ENCODE results near the gene SLC37A3.
"Not testable (repeated sequence)": the region's sequence is repeated elsewhere in the genome, so short reads cannot be mapped to it uniquely, and the experiment has no call there.

SLC37A3 gene

DNA sequence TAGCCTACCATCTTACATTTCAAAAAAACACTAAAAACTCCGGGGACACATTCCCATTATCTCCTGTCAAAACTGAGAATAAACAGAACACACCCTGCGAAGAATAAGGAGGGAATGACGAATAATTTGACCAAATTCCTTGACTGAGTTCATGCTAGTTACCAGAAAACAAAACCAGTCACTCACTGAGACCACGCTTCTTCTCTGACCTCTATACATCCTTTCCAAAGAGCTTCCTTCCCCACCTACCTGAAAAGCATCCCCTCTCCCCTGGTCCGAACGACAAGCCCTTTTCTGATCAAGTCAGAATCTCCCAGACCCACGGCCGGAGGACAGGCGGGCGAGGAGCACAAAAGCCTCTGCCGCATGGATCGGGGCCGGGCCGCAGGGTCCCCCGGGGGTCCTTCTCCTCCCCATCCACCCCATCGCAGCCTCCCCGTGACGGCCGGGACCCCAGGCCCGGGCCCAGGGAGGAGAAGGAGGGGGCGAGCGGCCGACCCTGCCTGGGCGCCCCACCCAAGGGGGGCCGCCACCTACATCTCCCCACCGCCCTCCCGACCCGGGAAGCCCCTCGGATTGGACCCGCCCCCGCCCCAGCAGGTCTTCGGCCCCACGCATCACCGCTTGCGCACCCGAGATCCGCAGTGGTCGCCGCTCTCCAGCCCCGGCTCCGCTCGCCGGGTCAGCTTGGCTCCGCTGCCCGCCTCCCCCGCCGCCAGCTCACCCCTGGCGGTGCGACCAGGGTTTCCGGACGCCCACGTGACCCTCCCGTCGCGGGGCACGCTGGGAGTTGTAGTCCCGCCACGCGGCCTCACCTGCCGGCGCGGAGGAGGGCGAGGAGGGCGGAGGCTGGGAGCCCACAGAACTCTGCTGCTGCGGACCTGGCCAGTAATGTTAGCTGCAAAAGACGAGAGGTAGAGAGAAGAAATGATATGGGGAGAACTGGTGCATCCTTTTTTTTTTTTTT, at the start of gene SLC37A3:
Gene SLC37A3 (minus strand): TSS at position 747 of the 967 bp plus-strand sequence. CDS start 16,004 bp downstream, outside the sequence.
- peak; percentile 69 to 86 (median 80) for DNase-seq (ENCODE audit: low read depth in 4 of 4, low spot score in 1 of 4)

- DNase-seq (ENCODE audit: low read depth in 4 of 4, low spot score in 1 of 4), result no peak
Observed at GRCh38 chr7:140447841-140448240, 49.5 kb upstream of the SLC37A3 start.

- DNase-seq (ENCODE audit: low read depth in 4 of 4, low spot score in 1 of 4), result no peak
Observed at GRCh38 chr7:140446467-140446866, 48.1 kb upstream of the SLC37A3 start.

- no peak for DNase-seq (ENCODE audit: low read depth in 4 of 4, low spot score in 1 of 4)
Observed at GRCh38 chr7:140441519-140441918, 43.2 kb upstream of the SLC37A3 start.

GRCh38 chr7:140440593-140440992, 42.3 kb upstream of the SLC37A3 start:
- DNase-seq (ENCODE audit: low read depth in 4 of 4, low spot score in 1 of 4), result no peak

DNA sequence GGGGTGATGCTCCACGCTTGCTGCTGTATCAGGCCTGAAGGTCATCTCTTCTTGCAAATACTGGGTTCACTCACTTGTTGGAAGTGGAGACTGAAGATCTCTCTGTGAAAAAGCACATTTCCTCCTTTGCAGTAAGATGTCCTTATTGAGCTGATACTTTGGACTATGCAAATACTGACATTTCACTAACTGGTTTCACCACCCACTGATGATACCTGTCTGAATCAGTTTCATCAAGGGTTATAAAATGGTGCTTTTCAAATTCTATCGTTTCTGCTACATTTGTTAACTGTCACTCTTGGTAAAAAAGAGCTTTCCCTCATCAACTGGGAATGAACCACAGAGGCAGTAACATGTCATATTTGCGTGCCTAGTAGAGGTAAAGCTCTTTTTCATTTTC, 41.0 kb upstream of the SLC37A3 start:
- no peak for DNase-seq (ENCODE audit: low read depth in 4 of 4, low spot score in 1 of 4)

GRCh38 chr7:140435252-140435895, 37.0 kb upstream of the SLC37A3 start:
- no peak for DNase-seq (ENCODE audit: low read depth in 4 of 4, low spot score in 1 of 4)

DNA sequence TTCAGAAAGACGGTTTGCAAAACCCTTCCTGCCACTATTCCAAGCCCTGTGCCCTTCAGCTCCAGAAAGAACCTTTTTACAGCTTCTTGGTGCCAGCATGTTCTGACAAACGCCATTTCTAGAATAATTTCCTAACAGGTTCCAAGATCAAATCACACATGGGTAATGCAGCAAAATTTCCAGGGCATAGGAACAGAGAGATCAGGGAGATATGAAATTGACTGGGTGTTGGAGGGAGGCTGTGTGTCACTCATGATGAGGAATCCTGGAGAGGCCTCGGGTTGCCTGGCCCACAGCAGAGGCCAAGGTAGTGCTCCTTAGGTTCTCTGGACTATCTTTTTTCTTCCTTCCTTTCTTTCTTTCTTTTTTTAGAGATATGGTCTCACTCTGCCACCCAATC, 35.1 kb upstream of the SLC37A3 start:
- no peak for DNase-seq (ENCODE audit: low read depth in 4 of 4, low spot score in 1 of 4)

DNA sequence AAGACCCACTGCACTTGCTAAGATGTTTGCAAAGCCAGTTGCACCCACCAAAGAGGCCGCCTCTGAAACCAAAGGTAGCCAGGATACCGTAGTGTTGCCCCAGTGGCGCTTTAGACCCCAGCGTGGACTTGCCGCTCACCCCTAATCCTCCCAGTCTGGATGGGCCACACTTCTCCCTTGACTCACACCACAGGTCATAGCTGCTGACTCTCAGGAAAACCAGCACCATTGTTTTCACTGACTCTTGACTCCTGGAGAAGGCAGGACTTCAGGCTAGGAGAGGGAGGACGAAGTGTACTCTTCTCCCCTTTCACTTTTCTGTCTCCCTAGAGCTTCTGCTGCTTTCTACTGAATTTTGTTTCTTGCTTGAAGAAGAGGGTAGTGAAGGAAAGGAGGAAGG, 27.8 kb upstream of the SLC37A3 start:
- DNase-seq (ENCODE audit: low read depth in 4 of 4, low spot score in 1 of 4), result no peak

DNA sequence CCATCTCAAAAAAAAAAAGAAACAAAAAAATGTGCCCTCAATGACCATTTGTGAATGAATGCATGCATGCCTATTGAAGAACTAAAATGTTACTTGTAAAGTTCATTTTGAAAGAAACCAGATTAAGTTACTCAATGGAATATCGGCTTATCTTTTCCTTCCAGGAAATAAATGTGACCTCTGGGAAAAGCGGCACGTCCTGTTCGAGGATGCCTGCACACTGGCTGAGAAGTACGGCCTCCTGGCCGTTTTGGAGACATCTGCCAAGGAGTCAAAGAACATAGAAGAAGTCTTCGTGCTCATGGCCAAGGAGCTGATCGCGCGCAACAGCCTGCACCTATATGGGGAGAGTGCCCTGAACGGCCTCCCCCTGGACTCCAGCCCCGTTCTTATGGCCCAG, 27.4 kb upstream of the SLC37A3 start:
- DNase-seq (ENCODE audit: low read depth in 4 of 4, low spot score in 1 of 4), result no peak

DNA sequence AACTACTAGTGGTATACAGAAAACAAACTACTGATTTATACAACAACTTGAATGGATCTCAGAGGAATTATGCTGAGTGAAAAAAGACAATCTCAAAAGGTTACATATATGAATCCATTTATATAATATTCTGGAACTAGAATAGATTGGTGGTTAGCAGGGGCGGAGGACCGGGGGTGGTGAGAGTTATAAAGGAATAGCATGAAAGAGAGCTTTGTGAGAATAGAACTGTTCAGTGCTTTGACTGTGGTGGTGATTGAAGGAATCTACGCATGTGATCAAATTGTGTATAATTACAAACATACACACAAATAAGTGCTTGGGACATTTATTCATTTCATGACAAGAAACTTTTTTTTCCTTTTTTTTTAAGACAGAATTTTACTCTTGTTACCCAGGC, 25.2 kb upstream of the SLC37A3 start:
- no peak for DNase-seq (ENCODE audit: low read depth in 4 of 4, low spot score in 1 of 4)

DNA sequence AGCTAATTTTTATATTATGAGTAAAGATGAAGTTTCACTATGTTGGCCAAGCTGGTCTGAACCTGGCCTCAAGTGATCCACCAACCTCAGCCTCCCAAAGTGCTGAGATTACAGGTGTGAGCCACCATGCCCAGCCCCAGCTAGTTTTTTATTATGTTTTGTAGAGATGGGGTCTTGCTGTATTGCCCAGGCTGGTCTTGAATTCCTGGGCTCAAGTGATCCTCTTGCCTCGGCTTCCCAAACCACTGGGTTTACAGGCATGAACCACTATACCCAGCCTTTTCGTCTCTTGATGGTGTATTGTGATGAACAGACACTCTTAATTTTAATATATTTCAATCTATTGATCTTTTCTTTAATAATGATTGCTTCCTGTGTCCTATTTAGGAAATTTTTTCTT, 23.2 kb upstream of the SLC37A3 start:
- no peak for DNase-seq (ENCODE audit: low read depth in 4 of 4, low spot score in 1 of 4)

DNA sequence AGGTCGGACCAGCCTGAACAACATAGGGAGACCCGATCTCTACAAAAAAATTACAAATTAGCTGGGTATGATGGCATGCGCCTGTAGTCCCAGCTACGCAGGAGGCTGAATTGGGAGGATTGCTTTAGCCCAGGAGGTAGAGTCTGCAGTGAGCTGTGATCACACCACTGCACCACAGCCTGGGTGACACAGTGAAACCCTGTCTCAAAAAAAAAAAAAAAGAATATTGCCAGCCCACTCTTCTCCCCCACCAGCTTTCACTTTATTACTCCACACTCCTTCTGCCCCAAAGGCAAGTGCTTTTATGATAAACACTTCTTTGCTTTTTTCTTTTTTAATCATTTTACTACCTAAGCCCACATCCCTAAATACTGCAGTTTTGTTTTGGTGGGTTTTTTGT, 20.3 kb upstream of the SLC37A3 start:
- DNase-seq (ENCODE audit: low read depth in 4 of 4, low spot score in 1 of 4), result no peak

DNA sequence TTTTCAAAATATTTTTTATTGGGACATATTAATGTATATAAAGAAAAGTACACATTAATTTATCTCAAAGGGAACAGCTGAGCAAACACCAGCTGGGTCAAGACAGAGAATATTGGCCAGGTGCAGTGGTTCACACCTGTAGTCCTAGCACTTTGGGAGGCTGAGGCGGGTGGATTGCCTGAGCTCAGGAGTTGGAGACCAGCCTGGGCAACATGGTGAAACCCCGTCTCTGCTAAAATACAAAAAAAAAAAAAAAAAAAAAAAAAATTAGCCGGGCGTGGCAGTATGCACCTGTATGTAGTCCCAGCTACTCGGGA, 19.8 kb upstream of the SLC37A3 start:
- not testable (repeated sequence) for DNase-seq (ENCODE audit: low read depth in 4 of 4, low spot score in 1 of 4)

- DNase-seq (ENCODE audit: low read depth in 4 of 4, low spot score in 1 of 4), result no peak
Observed at GRCh38 chr7:140417456-140418155, 19.3 kb upstream of the SLC37A3 start.

- DNase-seq (ENCODE audit: low read depth in 4 of 4, low spot score in 1 of 4), result no peak
Observed at GRCh38 chr7:140416560-140416959, 18.2 kb upstream of the SLC37A3 start.

GRCh38 chr7:140415816-140416215, 17.5 kb upstream of the SLC37A3 start:
- not testable (repeated sequence) for DNase-seq (ENCODE audit: low read depth in 4 of 4, low spot score in 1 of 4)

- no peak for DNase-seq (ENCODE audit: low read depth in 4 of 4, low spot score in 1 of 4)
Observed at GRCh38 chr7:140415361-140415760, 17.0 kb upstream of the SLC37A3 start.

GRCh38 chr7:140404565-140405065, 6.3 kb upstream of the SLC37A3 start:
- DNase-seq (ENCODE audit: low read depth in 4 of 4, low spot score in 1 of 4), result no peak

GRCh38 chr7:140403878-140404564, 5.7 kb upstream of the SLC37A3 start, which contains the start of gene RAB19:
RAB19 (plus strand) TSS chr7:140404058; CDS start chr7:140407647, 3,589 bp downstream.
- peak in 2 of 4 experiments; percentile 11 to 18 for DNase-seq (ENCODE audit: low read depth in 4 of 4, low spot score in 1 of 4)

Measured in stimulated activated CD4-positive, alpha-beta T cell treated with anti-CD3 and anti-CD28 coated beads, Interleukin-1b, Interleukin-23, amount 100 ng/mL, for 24 hours (primary cell).